NCI-H2196 treated with DMSO at 0.1 percent for 48 hours (cell line): ENCODE measurements around the gene SPECC1.
"Not testable (repeated sequence)": the region's sequence is repeated elsewhere in the genome, so short reads cannot be mapped to it uniquely, and the experiment has no call there.

ENCODE experiments used
- DNase-seq: peaks from one replicate; lab custom pipeline; 2025; ENCODE audit not compliant: unreplicated experiment; lab: John Stamatoyannopoulos, UW

Gene SPECC1

GRCh38 chr17:20010936-20011335 lies 1.8 kb downstream of the SPECC1 start:
- no peak for DNase-seq

DNA sequence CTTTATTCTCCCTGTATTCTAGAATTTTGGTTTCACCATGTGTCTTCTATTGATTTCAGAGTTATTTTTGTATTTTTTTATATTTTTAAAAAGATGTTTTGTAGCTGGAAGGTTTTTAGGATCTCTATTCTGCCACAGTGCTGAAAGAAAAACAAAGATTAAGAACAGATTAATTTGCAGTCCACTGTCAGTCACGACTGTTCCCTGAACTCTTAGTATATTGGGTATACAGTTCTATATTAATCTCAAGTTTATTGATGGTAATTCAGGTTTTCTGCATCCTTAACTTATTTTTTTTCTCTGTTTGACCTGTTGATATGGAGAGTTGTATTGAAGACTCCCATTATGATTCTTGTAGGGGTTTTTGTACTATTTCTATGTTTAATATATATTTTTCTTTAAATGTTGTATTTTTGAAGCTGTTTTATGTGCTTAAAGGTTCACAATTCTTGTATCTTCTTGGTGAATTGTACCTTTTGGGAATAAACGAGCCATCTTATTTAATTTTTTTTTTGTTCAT lies 2.9 kb downstream of the SPECC1 start:
- DNase-seq: no peak

DNA sequence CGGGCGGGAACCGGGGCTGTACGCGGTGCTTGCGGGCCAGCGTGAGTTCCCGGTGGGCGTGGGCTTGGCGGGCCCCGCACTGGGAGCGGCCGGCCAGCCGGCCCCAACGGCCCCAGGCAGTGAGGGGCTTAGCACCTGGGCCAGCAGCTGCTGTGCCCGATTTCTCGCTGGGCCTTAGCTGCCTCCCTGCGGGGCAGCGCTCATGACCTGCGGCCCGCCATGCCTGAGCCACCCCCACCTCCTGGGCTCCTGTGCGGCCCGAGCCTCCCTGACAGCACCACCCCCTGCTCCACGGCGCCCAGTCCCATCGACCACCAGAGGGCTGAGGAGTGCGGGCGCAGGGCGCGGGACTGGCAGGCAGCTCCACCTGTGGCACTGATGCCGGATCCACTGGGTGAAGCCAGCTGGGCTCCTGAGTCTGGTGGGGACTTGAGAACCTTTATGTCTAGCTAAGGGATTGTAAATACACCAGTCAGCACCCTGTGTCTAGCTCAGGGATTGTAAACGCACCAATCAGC lies 7.4 kb downstream of the SPECC1 start:
- not testable (repeated sequence) for DNase-seq

- no peak for DNase-seq
Measured at GRCh38 chr17:20022701-20023100, 13.5 kb downstream of the SPECC1 start.

DNA sequence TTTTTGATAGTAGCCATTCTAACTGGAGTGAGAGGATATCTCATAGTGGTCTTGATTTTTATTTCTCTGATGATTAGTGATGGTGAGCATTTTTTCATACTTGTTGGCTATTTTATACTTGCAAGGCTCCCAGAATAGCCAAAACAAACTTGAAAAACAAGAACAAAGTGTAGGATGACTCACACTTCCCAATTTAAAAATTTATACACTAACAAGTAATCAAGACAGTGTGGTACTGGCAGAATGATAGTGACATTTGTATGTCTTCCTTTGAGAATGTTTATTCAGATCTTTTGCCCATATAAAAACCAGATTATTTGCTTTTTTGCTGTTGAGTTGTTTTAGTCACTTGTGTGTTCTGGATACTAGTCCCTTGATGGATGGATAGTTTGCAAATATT lies 17.8 kb downstream of the SPECC1 start:
- DNase-seq: no peak

DNA sequence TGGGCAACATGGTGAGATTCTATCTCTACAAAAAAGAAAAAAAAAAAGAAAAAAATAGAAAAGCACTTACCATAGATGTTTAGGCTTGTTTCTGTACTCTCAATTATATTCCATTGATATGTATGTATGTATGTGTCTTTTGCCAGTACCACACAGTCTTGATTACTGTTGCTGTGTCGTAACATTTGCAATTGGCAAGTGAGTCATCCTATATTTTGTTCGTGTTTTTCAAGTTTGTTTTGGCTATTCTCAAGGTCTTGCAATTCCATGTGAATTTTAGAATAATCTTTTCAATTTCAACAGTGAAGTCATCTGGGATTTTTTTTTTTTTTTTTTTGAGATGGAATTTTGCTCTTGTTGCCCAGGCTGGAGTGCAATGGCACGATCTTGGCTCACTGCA lies 19.3 kb downstream of the SPECC1 start:
- no peak for DNase-seq

GRCh38 chr17:20032636-20033035 lies 23.5 kb downstream of the SPECC1 start:
- DNase-seq: no peak

DNA sequence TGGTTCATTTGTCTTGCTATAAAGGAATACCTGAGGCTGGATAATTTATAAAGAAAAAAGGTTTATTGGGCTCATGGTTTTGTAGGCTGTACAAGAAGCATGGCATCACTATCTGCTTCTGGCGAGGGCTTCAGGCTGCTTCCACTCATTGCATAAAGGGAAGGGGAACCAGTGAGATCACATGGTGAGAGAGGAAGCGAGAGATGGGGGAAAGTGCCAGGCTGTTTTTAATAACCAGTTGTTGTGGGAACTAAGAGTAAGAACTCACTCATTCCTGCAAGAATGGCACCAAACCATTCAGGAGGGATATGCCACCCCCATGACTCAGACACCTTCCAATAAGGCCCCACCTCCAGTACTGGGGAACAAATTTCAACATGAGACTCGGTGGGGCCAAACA lies 24.3 kb downstream of the SPECC1 start:
- DNase-seq: no peak

- no peak for DNase-seq
Measured at GRCh38 chr17:20035501-20035900, 26.3 kb downstream of the SPECC1 start.

- DNase-seq: not testable (repeated sequence)
Measured at GRCh38 chr17:20037286-20037685, 28.1 kb downstream of the SPECC1 start.

GRCh38 chr17:20039037-20039436 lies 29.9 kb downstream of the SPECC1 start:
- DNase-seq: no peak

GRCh38 chr17:20040216-20040615 lies 31.1 kb downstream of the SPECC1 start:
- no peak for DNase-seq

DNA sequence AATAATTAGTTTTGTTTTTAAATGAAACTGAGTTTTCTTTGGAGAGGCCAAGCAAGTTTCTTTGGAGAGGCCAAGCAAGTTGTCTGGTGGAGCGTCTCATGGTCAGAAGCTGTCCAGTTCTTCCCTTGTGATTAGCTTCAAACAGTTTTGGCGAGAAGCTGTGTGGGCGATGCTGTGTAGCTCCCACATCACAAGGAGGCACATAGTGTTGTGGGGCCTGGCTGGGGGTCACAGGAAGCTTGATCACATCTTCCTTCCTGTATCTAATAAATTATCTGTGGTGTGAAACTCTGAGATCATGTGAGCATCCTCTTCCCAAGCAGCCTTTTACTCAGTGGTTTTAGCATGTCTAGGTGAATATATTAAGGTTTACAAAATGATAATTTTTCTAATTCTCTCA lies 33.9 kb downstream of the SPECC1 start:
- DNase-seq: no peak

GRCh38 chr17:20045476-20045875 lies 36.3 kb downstream of the SPECC1 start:
- no peak for DNase-seq

GRCh38 chr17:20046629-20047028 lies 37.5 kb downstream of the SPECC1 start:
- no peak for DNase-seq

- no peak for DNase-seq
Measured at GRCh38 chr17:20051624-20052023, 42.5 kb downstream of the SPECC1 start.

DNA sequence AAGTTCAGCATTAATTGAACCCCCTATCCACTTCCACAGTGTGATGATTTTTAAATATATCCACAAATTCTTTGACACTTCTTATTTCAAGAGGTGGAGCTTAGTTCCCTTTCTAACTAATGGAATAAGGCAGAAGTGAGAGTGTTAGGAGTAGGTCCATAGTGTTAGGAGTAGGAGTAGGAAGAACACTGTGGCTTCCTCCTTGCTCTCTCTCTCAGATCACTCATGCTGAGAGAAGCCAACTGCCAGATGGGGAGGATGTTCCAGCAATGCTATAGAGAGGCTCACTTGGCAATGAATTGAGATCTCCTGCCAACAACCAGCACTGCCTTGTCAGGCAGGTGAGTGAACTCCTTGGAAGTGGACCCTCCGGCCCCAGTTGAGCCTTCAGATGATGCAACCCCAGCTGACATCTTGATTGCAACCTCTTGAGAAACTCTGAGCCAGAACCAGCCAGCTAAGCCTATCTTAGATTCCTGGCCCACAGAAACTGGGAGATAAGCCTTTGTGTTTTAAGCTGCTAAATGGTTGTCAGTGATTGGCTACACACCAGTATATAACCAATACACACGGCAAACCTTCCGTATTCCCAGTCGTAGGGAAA lies 44.3 kb downstream of the SPECC1 start:
- no peak for DNase-seq

GRCh38 chr17:20059728-20060188 lies 50.6 kb downstream of the SPECC1 start:
- DNase-seq: no peak

DNA sequence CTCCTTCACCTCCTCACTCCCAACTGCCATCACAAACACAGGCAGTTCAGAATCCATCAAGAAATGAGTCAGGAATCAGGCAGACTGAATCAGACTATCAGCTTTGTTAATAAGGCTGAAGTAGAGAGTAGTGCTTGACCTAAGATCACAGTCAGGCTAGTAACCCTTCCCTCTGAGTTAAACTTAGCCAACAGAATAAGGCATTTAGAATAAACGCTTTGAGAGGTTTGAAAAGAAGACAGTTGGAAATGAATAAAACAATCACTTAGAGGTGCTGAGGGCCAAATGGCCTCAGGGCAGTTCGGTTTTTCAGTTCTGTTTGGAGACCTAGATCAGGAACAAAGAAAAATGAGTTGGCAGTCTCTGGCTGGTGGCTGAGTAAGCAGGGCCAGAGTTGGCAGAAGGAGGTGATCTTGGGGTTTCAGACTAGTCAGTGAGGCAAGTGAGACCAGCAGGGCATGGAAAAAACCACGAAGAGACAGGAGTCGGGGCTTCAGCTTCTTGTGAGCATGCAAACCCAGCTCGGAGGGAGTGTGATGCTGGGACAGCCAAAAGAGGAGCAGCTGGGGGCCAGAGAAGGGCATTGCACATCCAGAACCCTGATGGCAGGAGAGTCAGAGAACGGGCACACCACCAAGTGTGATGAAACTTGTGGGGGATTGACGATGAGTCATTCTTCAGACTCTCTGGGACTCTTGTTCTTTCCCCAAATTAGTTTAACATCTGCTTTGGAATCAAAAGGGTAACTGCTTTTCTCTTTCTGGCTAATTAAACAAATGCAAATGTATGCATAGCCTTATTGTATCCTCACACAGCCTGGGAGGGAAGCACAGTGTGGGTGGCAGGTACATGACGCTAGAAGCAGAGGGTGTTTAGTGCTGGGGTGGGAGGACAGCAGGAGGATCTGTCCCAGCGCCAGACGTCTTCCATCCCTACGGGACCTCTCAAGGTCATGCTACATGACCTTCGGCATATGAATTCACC lies 54.8 kb downstream of the SPECC1 start:
- DNase-seq: no peak

DNA sequence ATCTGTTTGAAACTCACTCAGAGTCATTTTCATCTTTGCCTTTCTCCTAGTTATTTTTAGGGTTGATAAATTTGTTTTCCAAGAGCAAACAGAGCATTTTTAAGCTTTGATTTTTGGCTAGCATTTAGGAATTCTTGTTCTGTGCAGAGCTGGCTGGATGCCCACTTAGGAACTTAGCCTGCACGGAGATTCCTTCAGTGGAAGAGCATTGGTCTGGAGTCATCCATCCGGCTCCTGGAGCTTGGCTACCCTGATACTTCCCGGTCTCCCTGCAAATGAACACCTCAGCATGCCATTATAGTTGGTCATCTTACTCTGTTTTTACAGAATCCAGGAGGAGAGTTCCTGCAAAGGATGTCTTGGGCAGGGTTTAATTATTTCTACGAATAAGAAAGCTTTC lies 57.1 kb downstream of the SPECC1 start:
- no peak for DNase-seq

DNA sequence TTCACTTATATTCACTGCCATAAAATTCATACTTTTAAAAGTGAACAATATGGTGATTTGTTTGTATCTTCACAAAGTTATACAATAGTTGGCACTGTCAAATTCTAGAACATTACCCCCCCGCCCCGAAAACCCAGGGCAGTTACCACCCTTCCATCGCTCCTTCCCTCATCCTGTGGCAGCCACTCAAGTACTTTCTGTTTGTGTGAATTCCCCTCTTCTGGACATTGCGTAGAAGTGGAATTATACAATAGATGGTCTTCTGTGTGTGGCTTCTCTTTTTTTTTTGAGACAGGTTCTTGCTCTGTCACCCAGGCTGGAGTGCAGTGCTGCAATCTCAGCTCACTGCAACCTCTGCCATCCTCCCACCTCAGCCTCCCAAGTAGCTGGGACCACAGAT lies 58.6 kb downstream of the SPECC1 start:
- DNase-seq: no peak

DNA sequence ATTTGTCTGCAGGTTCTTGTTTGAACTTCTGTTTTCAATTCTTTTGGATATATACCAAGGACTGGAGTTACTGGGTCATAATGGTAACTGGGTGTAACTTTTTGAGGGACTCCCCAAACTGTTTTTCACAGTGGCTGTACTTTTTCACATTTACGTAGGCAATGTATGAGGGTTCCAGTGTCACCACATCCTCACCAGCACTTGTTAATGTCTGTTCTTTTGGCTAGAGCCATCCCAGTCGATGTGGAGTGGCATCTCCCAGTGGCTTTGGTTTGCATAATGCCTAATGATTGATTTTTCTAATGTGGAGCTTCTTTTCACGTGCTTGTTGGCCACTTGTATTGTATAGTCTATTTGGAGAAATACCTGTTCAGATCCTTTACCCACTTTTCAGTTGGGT lies 59.3 kb downstream of the SPECC1 start:
- no peak for DNase-seq
